HG02623 (cell line): Measurements from ENCODE around the gene ARHGEF25.
"Not testable (repeated sequence)": the region's sequence is repeated elsewhere in the genome, so short reads cannot be mapped to it uniquely, and the experiment has no call there.

Experiments used
- ATAC-seq: cut with Tn5 transposase; IDR thresholded peaks from one replicate; pipeline ENCODE4 v1.9.1; 2021; ENCODE audit warnings: moderate library complexity; ENCODE audit not compliant: unreplicated experiment

The ARHGEF25 gene

GRCh38 chr12:57584690-57585089 lies 26.5 kb upstream of the ARHGEF25 start:
- ATAC-seq: no peak

DNA sequence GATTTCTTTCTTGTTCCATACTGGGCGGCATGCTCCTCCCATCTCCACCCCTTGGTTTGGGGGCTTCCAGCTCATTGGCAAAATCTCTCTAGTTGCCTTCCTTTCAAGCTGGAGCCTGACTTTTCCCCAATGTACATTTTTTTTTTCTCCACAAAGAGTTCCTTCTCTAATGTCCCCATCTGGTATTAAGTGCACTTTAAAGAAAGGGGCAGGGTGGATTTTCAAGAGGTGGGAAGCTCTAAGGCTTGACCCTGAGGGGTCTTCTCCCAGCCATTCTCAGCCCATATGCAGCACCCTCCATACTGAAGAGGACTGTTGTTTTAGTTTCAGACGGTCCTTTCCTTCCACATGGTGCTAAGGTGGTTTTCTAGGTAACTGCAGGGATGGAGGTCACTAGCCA lies 26.1 kb upstream of the ARHGEF25 start:
- no peak for ATAC-seq

GRCh38 chr12:57586128-57586527 lies 25.1 kb upstream of the ARHGEF25 start:
- no peak for ATAC-seq

DNA sequence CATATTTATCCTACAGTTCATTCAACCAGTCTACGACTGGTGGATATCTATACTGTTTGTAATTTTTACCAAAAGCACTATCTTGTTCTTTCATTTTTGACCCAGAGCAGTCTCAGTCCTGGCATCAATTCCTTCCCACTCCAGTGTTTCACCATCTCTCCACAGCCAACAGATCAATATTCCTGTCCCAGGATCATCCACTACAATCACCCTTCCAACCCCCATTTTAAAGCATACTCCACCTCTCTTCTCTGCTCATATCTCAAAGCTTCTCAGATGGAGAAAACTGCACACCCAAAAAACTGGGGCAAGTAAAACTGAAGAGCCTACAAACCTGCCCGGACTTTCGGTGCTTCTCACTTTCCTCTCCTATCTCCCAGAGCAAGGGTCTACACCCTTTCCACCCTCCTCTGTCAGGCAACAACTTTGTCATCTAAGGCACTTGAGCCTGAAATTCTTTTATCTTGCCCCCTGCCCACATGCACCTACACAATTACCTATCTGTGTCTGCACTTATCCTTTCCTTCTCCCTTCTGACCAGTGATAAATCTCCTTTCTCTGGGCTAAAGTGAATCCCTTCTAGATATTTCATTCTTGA lies 24.3 kb upstream of the ARHGEF25 start:
- ATAC-seq: no peak

DNA sequence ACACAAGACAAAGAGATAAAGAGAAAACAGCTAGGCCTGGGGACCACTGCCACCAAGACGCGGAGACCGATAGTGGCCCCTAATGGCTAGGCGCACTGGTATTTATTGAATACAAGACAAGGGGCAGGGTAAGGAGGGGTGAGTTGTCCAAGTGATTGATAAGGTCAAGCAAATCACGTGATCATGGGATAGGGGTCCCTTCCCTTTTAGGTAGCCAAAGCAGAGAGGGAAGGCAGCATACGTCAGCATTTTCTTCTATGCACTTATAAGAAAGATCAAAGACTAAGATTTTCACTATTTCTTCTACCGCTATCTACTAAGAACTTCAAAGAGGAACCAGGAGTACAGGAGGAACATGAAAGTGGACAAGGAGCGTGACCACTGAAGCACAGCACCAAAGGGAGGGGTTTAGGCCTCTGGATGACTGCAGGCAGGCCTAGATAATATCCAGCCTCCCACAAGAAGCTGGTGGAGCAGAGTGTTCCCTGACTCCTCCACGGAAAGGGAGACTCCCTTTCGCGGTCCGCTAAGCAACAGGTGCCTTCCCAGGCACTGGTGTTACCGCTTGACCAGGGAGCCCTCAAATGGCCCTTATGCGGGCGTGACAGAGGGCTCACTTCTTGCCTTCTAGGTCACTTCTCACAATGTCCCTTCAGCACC lies 22.2 kb upstream of the ARHGEF25 start:
- ATAC-seq: not testable (repeated sequence)

GRCh38 chr12:57590479-57590863 lies 20.8 kb upstream of the ARHGEF25 start:
- ATAC-seq: no peak

GRCh38 chr12:57590864-57591781 lies 20.1 kb upstream of the ARHGEF25 start, which contains the start of gene PIP4K2C:
PIP4K2C (plus strand) TSS chr12:57591192; CDS start chr12:57591290, 98 bp downstream.
- peak; percentile 94 for ATAC-seq

- no peak for ATAC-seq
Observed at GRCh38 chr12:57591782-57592325, 19.4 kb upstream of the ARHGEF25 start.

- ATAC-seq: no peak
Observed at GRCh38 chr12:57592551-57593165, 18.6 kb upstream of the ARHGEF25 start.

GRCh38 chr12:57593187-57593586 lies 18.0 kb upstream of the ARHGEF25 start:
- ATAC-seq: no peak

DNA sequence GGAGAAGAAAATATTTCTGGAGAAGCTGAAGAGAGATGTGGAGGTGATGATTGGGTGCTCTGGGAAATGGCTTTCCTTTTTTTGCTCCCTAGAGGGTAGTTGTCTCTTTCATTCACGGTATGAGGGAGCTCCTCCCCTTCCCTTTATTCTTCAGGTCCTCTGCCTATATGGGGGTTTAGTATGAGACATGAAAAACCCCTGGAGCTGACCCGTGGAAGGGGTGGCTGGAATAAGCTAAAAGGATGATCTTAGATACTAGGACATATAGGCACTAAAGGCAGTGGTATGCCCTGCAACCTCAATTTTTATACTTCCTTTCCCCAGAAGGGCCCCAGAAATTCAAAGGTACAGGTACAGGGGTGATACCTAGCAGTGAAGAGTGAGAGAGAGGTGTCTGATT lies 10.8 kb upstream of the ARHGEF25 start:
- no peak for ATAC-seq

DNA sequence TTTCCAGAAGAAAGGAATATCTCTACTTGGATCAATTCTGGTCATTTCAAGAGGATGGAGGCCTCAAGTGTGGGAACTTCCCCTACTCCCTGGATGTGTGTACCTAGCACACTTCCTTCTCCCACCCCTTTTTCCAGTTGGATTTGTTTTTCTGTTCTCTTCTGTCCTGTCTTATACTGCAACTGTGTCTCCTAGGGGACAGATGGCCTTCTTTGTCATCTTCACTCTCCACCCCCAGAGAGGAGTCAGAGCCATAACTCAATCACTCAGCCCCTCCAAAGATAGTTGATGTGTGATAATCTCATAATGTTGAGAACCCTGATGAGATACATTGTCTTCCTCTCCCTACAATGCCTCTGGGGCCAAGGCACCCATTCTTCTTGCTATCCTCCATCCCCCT lies 8.7 kb upstream of the ARHGEF25 start:
- no peak for ATAC-seq

- ATAC-seq: no peak
Observed at GRCh38 chr12:57603324-57603723, 7.9 kb upstream of the ARHGEF25 start.

DNA sequence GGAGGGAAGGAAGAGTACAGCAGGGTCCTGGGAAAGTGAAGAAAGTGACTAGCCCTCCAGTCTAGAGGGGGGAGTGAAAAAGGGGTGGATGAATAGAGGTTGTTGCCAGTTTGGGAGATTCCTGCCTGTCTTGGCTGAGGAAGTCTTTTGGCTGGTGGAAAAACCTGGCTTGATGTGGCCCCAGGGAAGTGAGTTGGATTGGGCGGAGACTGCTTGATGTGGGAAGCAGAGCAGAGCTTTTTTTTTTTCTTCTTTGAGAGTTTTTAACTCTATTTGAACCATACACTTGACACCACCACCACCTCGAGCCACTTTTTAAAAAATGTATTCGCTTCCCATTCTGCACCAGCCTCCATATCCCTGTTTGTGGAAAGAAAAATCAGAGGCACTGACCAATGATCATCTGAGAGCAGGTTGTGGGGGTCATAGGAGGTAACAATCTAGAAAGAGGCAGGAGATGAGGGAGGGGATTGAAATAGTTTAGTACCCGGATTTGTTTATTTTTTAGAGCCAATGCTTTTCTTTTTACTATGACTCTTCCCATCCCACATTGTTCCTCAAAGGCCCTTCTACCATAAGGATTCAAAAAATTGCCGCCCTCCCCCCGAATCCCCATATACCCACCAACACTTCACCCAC lies 7.3 kb upstream of the ARHGEF25 start:
- no peak for ATAC-seq

DNA sequence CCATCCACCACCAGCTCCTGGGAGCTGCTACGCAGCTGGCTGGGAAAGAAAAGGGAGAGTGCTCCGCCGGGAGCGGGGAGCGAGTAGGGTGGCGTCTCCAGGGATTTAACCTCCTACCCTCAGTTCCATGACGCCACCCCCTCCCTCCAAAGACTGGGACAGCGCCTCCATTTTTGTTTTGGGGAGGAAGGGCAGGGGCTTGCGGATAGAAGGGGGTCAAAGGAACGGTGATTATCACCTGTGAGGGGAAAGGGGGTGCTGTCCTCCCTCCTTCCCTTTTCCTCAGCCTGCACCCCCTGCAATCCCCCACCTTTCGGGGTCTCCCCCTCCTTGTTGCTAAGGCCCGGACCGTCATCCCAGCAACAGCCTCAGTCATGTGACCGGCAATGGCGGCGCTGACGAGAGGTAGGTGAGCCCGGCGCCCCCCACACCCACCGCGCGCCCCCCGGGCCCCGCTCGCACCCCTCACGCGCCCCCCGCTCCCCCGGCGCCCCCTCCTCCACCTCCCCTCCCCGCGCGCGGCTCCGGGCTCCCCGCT lies 6.7 kb upstream of the ARHGEF25 start, which contains the start of gene DTX3:
Gene DTX3, plus strand, starts transcription at position 371 of the 538 bp plus-strand sequence. CDS start 1,694 bp downstream, outside the sequence.
- ATAC-seq: no peak

GRCh38 chr12:57604992-57605810 lies 6.0 kb upstream of the ARHGEF25 start:
- ATAC-seq: no peak

- no peak for ATAC-seq
Observed at GRCh38 chr12:57605811-57606311, 5.4 kb upstream of the ARHGEF25 start.

- ATAC-seq: no peak
Observed at GRCh38 chr12:57606399-57606798, 4.8 kb upstream of the ARHGEF25 start.

- no peak for ATAC-seq
Observed at GRCh38 chr12:57606821-57607220, 4.4 kb upstream of the ARHGEF25 start.
